GM19240 (cell line): ENCODE results near the gene NR3C1.

ENCODE experiments used
- DNase-seq: peaks from one replicate; pipeline ENCODE4 v3.0.0; 2011; ENCODE audit warnings: low spot score; ENCODE audit not compliant: insufficient read length

The NR3C1 gene

DNA sequence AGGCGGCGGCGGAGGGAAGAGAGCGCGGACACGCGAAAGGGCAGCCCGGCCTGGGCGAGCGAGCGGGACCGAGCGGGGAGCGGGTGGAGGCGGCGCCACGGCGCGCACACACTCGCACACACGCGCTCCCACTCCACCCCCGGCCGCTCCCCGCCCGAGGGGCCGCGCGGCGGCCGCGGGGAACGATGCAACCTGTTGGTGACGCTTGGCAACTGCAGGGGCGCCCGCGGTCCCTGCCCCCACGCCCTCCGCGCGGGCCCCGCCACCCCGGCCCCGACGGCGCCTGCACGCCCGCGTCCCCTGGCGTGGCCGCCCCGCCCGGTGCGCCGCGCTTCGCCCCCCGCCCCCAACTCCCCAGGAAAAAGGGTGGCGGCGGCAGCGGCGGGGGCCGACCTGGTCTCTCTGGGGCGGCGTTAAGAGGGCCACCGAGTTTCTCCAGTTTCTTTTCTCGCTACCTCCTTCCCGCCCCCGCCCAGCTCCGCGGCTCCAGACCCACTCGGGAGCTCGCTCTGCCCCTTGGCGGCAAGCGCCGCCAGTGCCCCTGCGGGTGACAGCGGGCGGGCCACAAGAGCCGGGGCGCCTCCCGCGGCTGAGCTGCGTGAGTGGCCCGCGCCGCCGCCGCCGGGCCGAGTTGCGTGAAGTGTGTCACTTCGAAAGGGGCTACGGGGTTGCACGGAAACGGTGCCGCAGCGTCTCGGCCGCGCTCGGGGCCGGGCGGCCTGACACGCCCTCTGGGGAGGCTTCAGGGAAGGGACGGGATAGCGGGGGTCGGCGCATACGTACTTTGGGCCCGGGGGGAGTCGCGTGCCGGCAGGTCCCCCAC is at the start of gene NR3C1:
Gene NR3C1, minus strand, starts transcription at position 94 of the 823 bp plus-strand sequence. CDS start 2,847 bp downstream, outside the sequence.
- DNase-seq = no peak

DNA sequence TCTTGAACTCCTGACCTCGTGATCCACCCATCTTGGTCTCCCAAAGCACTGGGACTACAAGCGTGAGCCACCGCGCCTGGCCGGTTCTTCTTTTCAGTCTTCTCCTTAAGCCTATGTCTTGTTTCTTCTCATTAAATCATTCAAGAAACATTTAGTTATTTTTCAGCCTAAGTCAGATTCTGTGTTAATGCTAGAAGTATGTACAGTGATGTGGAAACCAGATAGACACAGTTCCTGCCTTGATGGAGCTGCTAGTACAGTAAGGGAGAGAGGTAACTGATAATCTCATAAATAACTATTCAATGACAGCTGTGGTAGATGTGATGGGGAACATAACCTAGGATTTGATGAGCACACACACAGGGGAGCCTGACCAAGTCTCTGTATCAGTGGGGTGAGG is 46.3 kb upstream of the NR3C1 start:
- no peak for DNase-seq

DNA sequence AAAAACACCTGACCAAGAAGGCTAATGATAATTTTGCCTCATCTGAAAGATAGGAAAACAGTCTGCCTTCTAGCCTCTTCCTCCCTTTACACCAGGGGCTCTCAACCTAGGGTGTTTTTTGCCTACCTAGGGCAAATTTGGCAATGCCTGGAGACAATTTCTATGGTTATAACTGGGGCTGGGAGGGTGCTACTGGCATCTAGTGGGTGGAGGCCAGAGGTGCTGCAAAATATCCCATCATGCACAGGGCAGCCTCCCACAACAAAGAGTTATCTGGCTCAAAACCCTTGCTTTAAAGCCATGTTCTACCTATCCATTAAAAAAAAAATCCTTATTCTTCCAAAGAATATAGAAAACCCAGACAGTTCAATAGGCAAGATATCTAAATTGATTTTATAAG is 45.0 kb upstream of the NR3C1 start:
- no peak for DNase-seq

DNA sequence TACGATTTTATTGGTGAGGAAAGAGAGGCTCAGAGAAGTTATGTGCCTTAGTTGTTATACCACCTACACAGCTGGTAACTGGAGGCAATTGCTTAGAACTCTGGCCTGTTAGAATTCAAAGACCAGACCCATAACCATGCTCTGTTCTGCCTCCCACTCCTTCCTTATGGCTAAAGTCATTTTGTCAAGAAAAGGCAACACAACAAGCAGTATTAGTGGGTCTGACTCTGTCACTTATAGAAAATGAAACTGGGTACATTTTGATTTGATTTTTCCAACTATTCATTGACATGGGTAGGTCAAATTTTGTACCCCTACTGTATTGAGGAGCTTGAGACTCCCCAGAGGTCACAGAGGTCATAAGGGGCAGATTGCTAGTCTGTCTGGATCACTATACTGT is 44.5 kb upstream of the NR3C1 start:
- no peak for DNase-seq

DNA sequence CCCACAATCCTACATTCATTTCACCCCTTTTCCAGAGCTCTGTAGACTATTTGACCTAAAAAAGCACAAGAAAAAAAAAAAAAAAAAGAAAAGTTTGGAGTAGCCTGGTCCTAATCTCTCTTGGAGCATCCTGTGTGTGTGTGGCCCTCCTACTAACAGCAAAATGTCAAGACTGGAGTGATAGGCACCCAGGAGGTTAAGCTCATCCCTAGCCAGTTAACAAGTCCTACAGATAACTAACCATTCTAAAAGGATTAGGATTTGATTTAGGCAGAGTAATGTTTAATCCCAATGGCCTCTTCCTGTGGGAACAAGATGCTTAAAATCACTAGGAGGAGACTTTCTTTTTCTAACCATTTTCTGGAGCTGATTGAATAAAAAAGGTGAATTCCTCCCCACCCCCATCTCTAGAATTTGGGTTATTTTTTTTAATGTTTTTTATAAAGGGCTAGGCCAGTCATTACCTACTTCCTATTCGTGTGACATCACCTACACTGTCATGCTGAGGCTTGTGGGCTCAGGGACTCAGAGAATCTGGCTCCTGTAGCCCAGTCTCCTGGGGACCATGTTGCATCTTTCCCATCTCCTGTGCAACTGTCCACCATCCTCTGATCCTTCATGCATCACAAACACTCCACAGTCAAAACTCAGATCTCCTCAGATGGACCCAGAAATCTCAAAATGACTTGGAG is 43.2 kb upstream of the NR3C1 start:
- DNase-seq = no peak

DNA sequence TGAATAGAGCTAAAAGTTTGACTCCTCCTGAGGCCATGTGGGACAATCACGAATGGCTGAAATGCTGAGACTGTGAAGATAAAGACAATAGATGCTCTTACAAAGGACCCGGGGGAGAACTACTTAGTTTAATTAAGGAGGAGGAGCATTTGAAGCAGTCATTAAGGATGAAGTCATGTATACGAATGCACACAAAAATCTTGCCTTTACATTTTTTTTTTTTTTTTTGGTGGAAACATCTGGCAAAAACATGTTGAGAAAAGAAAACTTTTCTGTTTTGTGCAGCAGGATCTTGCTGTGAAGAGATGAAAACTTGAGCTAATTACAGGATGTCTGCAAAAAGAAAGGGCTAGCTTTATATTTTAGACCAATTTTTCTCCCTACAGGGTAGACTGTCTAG is 42.3 kb upstream of the NR3C1 start:
- DNase-seq = no peak

DNA sequence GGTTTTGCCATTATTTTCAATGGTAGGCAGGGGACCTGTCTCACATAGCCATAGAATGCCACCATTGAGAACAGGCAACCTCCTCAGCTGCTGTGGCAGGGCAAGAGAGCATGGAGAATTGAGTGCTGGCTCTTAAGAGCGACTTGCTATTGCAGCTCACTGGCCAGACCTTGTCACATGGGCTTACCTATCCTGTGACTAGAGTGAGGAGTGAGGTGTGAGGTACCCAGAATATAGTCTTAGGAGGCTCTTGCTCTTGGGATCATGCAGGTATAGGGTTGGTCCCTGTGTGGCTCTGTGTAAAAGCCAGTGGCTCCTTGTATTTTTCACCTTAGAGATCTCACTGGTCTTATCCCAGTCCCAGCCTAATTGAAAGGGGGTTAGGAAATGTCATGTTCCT is 39.8 kb upstream of the NR3C1 start:
- no peak for DNase-seq

DNA sequence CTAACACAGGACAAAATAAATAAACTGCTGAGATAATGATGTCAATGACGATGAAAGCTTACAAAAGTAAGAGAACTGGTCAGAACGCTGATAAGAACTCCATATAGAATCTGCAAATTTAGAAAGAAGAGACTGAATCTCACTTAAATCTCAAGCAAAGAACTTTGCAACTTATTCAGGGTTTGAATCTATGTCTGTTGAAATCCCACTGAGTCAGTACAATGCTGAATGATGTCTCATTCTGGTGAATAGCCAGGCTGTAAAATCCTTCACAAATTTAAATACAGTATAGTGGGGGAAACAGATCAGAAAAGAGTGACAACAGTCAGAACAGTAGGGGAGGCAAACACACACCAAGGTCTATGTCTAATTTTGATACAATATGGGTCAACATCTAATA is 38.9 kb upstream of the NR3C1 start:
- no peak for DNase-seq

DNA sequence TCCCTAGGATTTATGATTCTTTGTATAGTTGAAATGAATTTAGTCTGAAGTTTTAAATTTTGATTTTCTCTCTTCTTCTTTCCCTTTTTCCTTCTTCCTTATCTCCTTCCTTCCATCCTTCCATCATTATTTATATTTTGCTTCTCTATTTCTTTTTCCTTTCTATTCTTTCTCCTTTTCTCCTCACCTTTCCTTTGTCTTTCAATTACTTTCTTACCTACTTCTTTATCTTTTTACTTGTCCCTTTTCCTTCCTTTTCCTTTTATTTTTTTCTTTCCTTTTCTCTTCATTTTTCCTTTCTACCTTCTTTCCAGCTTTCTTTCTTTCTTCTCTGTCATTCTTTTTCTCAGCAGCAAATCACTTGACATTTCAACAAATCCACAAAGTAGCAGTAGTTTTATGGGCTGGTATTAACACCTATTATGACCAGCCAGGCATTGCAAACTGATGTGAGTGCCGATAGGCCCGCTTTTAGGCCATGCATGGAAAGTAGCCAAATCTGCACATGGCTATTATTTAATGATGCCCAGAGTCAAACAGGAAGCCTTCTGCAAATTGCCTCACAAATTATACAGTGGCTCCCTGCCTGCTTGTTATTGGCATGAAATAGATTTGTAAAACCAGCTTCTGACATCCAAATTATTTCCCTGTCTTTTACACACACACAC is 37.1 kb upstream of the NR3C1 start:
- DNase-seq = no peak

DNA sequence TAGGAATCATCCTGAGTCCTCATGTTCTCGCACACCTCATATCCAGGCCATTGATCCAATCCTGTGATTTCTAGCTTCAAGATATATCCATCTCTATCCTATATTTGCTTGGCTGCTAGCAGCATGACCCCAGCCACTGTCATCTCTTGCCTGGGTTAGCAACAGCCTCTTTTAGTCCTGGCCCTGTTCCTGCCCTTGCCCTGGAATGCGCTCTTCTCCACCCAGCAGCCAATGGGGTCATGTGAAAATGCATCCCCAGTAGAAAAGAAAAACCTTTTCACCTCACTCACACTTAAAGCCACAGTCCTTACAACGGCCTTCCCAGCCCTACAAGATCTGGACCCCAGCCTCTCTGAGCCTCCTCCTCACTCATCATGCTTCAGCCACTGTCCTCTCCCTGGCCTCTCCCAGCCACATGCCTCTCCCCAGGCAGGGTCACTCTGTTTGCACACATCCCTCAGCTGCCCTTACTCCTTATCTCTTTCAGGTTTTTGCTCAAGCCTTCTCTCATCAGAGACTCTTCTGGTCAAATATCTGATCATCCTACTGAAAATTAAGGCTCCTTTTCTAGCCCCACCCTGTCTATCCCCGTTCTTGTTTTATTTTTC is 34.3 kb upstream of the NR3C1 start:
- no peak for DNase-seq

DNA sequence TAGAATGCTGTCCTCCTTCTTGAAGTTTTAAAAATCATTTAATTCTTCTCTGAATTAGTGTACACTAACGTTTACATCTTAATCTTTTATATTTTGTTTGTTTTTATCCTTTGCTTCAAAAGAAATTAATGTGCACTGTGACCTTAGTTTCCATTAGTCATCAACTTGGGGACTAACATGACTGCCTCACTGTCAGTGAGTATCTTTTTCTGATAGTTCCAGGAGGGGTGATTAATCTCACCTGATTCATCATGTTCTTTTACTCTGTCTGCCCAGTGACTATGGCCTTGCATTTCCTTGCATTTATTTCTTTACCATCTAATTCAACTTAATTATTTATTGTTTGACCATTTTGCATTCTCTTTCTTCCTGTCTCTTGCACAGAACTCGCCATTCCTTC is 33.4 kb upstream of the NR3C1 start:
- no peak for DNase-seq

DNA sequence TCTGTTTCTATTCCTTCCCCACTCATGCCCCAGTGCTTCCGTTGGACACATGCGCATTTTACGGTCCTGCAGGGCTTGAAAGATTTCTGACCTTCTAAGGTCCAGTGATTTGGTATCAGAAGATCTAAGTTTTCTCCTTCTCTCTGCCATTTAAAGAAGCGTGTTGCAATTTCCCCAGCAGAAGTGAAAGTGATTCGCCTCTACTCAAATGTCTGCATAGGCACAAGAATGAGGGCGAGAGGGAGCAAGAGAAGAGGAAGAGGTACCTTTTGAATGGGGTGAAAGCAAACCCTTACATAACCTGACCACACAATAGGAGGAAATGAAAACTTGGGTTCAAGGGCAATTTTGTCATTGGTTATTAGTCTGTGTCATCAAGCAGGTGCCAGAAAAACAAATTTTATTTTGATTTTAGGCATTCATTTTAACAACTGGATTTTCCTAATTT is 31.7 kb upstream of the NR3C1 start:
- peak; percentile 65 for DNase-seq

DNA sequence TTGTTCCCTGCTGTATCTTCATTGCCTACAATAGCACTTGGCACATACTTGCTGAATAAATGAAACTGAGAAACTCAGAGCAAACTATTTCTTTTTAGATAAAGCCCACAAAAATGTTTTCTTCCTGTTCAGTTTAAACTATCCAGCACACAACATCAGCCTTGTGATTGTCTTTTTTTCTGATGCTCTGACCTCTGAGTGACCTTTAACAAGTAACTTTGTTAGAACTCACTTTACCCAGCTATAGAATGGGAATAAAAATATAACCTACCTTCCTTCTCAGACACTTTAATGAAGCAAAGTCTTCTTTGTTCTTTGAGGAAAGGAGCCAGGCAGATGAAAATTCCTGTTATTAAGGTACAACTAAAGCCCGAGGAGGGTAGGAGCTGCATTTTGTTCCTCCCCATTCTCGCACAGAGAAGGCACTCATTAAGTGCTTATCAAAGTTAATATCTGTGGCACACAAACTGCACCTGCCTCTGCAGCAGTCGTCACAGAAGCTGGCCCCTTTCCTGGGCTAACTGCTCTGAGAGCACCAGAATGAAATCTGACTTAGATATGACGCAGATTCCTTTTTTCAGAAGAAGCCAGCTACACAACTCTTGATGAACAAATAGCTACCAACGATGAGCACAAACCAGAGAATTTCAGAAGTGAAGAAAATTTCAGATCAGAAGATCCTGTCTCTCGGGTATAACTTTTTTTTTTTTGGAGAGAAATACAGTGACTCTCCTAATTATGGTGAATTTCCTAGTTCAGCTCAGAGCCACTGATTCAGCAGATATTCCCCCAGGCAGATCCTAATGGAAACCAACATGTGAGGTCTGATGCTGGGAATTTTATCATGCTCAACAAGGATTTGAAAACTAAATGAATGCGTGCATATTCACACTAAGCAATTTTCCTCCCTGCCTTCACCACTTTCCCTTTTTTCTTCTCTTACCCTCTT is 31.0 kb upstream of the NR3C1 start:
- no peak for DNase-seq

DNA sequence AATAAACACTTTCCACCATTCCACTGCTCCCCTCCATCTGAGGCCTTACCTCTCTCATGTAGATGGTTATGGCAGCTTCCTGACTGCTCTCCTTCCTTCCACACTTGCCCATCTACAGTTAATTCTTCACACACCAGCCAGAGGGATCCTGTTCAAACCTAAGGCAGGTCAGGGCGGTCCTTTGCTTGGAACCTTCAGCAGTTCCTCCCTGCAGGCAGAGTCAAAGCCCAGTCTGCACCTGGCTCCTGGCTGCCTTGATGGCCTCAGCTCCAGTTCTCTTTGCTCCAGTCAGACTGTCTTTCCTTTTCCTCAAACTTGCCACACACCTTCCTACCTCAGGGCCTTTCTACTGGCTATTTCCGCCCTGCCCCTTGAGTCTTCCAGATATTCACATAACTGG is 30.2 kb upstream of the NR3C1 start:
- DNase-seq = no peak

DNA sequence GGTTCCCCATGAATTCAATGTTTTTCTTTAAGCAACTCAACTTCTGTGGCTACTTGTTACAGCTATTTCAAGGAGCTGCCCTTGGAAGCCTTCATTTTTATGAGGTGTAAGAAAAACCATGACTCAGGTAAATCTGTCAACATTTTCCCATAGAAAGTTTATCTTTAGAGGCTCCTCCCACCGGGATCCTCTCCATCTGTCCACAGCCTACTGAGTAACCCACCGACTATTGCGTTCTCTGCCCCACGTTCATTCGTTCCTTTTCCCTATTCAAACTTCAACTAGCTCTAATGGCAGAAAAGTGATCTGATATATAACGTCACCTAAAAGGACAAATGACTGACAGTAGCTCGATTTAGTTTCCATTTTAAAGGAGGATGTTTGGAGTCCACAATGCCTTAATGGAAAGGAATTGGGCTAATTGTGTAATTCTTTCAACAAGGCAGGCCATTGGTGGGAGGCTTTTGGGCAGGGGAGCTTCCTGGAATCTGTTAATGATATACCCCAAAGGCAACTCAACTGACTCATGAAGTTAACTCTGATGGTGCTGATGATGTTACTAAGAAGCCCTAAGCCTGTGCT is 29.3 kb upstream of the NR3C1 start:
- DNase-seq = no peak

DNA sequence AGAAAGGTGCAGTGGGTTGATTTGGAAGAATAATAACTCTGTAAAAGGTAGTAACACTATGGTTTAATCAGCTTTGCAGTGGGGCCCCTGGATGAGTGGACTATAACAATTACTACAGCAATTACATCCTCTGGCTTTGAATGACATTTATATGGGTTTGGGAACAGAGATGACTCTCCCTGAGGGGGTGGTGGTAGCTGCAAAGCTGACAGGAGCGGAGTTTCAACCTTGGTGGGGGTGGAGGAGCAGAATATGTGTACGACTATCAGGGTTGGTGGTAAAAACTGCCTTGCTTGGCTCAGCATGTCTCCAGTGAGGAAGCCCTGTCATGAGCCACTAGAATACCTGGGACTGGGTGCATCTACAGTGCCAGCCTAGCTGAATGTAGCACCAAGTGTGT is 28.3 kb upstream of the NR3C1 start:
- DNase-seq = no peak

DNA sequence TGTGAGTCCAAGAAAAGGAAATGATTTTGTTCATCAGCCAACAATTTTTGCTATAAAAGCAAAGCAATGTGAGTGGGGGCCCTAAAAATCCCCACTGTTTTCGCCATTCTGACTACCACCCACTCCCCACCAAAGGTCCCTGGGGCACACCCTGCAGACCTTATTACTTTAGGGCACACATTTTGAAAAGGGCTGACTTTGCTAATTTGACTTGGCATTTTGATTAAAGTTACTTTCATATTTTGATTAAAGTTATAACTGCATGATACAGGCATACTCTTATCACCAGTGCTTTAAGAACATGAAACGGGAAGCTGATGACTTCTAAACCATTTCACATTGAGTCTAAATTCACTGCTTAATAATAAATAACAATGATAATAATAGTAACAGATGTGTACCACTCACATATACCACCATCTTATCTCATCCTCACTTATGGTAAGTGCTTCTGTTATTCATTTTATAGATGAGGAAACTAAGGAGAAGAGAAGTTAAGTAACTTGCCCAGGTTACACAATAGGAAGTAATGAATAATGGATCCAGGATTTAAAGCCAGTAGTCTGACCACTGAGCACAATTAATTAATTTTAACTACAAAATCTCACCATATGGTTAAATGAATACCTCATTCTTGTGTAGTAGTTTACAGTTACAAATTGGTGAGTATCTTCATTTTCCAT is 25.4 kb upstream of the NR3C1 start:
- no peak for DNase-seq

DNA sequence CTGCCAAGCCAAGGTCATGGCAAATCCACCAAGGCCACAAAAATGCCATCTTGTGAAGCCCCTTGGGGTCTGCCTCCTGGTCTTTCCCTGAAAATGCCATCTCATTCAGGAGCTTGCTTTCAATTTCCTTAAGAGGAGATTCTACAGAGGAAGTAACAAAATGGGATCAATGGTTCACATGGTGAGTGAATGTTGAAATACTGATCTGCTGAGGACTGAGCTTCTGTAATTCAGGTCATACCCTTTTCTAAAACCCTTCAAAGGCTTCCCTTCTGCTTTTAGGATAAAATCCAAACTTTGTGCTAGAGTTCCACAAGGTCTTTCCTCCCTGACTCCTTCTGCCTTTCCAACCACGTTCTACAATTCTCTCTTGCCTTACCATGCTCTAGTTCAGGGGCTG is 24.7 kb upstream of the NR3C1 start:
- no peak for DNase-seq

DNA sequence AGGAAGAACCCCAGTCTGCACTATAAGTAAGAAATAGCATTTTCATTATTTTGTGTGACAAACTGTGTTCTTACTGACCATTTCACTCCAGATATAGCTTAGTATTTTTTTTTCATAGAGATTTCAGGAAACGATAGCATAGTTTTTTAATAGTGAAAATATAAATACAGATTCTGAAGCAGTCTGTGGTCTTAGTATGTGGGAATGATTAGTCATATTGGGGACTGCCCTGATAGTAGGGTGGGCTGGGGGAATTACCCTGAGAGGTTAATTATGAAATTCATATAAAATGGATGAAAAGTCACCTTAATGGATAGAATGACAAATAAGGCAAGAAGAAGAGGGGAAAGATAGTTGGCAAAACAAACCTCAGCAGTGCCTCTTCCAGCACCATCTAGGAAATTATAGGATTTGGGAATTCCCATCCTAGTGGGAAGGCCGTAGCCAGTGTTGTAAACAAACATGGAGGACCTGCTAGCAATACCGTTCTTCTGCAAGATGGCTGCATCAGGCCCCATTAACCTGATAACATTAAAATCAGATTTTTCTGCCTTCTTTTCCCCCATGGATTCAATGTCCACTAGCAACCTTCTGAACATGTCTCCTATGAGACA is 23.7 kb upstream of the NR3C1 start:
- DNase-seq = no peak
